ENCODE results near the gene TCN1. TPM values are rescaled to one million over a fixed set of nuclear protein-coding genes. Genes with fewer than 3 reads are reported as not detected.

The TCN1 gene
- total and polyA plus RNA-seq, 2 donors from 2014 or later, result 1.8 TPM; not detected in 1

DNA sequence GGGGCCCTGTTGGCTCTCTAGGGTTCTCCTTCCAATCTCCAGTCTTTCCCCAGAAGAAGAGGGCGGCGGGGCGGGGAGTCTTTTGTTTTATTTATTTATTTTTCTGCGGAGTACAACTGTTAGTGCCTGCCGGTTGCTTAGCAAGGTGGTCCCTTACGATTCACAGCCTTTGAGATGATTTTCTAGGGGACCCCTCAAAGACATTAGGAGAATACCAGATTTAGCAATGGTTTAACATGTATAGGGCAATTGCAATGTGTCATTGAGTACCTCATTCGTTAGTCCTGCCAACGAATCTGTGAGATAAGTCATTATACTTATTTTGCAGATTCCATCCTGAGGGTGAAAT is 55.4 kb downstream of the TCN1 start:
- H3K36me3 ChIP-seq (ENCODE audit: control insufficient read depth in 2 of 3, insufficient read depth in 3 of 3, low read length in 3 of 3), result peaks cover 0 to 10% (median 10%) of the 10 kb centered on the region in 3 donors
- DNase-seq, result no peak
- H3K9ac ChIP-seq (ENCODE audit: low read length in 3 of 3), result peak overlapping the region in 2 of 3 donors; percentile 12 to 95
- FAIRE-seq, result no peak
- TF ChIP-seq, protein P1, sequence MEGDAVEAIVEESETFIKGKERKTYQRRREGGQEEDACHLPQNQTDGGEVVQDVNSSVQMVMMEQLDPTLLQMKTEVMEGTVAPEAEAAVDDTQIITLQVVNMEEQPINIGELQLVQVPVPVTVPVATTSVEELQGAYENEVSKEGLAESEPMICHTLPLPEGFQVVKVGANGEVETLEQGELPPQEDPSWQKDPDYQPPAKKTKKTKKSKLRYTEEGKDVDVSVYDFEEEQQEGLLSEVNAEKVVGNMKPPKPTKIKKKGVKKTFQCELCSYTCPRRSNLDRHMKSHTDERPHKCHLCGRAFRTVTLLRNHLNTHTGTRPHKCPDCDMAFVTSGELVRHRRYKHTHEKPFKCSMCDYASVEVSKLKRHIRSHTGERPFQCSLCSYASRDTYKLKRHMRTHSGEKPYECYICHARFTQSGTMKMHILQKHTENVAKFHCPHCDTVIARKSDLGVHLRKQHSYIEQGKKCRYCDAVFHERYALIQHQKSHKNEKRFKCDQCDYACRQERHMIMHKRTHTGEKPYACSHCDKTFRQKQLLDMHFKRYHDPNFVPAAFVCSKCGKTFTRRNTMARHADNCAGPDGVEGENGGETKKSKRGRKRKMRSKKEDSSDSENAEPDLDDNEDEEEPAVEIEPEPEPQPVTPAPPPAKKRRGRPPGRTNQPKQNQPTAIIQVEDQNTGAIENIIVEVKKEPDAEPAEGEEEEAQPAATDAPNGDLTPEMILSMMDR (IDR thresholded peaks at IDR 0.05; ENCODE audit: borderline replicate concordance, extremely low read depth, insufficient read depth), result no peak
- H3K4me1 ChIP-seq (ENCODE audit: control insufficient read depth in 2 of 3, insufficient read depth in 2 of 3, low read depth in 1 of 3, low read length in 3 of 3), result peaks cover 0 to 9% (median 0%) of the 10 kb centered on the region in 3 donors
- no peaks in the 10 kb centered on the region for H3K9me3 ChIP-seq (ENCODE audit: control insufficient read depth in 2 of 3, insufficient read depth in 1 of 3, low read length in 3 of 3)
- intact Hi-C loops (cut with DNase I), result no loop called here
- peak overlapping the region; percentile 91 to 97 (median 94) for H3K4me3 ChIP-seq (ENCODE audit: low read length in 3 of 3)
- peak overlapping the region; percentile 61 to 79 for H3K27ac ChIP-seq (ENCODE audit: low read depth in 2 of 2, low read length in 2 of 2)
- H3K27me3 ChIP-seq (ENCODE audit: control insufficient read depth, insufficient read depth, low read length), result no peaks in the 10 kb centered on the region

DNA sequence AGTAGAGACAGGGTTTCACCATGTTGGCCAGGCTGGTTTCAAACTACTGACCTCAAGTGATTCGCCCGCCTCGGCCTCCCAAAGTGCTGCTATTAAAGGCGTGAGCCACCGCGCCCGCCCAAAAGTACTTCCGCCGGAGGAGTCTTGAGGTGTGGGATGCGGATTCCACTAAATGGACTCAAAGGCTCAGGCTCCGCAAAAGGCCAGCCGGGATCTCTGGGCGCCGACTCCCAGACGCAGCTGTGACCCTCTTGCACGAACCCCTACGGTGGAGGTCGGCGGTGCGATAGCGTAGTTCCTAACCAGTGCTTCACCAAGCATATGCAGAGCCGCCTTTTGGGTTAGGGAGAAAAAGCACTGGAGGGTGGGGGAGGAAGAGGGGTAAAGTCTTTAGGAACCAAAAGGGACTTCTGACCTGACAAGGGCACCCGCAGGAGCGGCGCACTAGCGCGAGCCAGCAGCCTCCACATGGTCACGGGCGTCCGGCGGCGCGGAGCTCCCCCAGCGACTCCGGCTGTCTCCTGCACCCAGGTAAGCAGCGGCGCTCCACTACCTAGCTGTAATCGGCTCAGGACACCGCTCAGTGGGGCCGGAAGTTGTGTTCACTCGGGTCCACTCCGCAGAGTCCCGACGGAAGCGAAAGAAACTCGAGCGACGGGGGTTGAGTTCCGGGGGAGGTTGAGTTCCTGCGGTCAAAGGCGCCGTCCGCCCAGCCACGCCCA is 55.9 kb downstream of the TCN1 start, which contains the start of gene MRPL16:
Gene MRPL16 (minus strand): TSS at position 590 of the 722 bp plus-strand sequence. CDS start 120 bp downstream, at position 470.
- Histone ChIP-seq H3K9ac (ENCODE audit: low read length in 3 of 3) (peak within 1 kb of the TSS; percentile 92 to 95 (median 93)), H3K27ac (ENCODE audit: low read depth in 2 of 2, low read length in 2 of 2) (peak within 1 kb of the TSS; percentile 61 to 79), H3K4me3 (ENCODE audit: low read length in 3 of 3) (peak within 1 kb of the TSS; percentile 91 to 97 (median 94)), H3K36me3 (ENCODE audit: control insufficient read depth in 2 of 3, insufficient read depth in 3 of 3, low read length in 3 of 3) (peaks cover 0 to 15% (median 12%) of the 10 kb centered on the region in 3 donors), H3K4me1 (ENCODE audit: control insufficient read depth in 2 of 3, insufficient read depth in 2 of 3, low read depth in 1 of 3, low read length in 3 of 3) (peaks cover 0 to 9% (median 0%) of the 10 kb centered on the region in 3 donors), H3K9me3 (ENCODE audit: control insufficient read depth in 2 of 3, insufficient read depth in 1 of 3, low read length in 3 of 3) (no peaks in the 10 kb centered on the region), H3K27me3 (ENCODE audit: control insufficient read depth, insufficient read depth, low read length) (no peaks in the 10 kb centered on the region)
- DNase-seq (peak; percentile 94 to 96 (median 96)), FAIRE-seq (no peak)
- intact Hi-C loops (cut with DNase I), result no loop called here
- TF ChIP-seq, protein P1 (IDR thresholded peaks at IDR 0.05; ENCODE audit: borderline replicate concordance, extremely low read depth, insufficient read depth), result peak; percentile 26

GRCh38 chr11:59807047-59807610 is 59.2 kb downstream of the TCN1 start:
- Histone ChIP-seq H3K4me1 (ENCODE audit: control insufficient read depth in 2 of 3, insufficient read depth in 2 of 3, low read depth in 1 of 3, low read length in 3 of 3) (peaks cover 0 to 9% (median 0%) of the 10 kb centered on the region in 3 donors), H3K9me3 (ENCODE audit: control insufficient read depth in 2 of 3, insufficient read depth in 1 of 3, low read length in 3 of 3) (no peaks in the 10 kb centered on the region), H3K27me3 (ENCODE audit: control insufficient read depth, insufficient read depth, low read length) (no peaks in the 10 kb centered on the region), H3K36me3 (ENCODE audit: control insufficient read depth in 2 of 3, insufficient read depth in 3 of 3, low read length in 3 of 3) (peaks cover 0 to 34% (median 15%) of the 10 kb centered on the region in 3 donors), H3K27ac (ENCODE audit: low read depth in 2 of 2, low read length in 2 of 2) (no peak overlapping the region), H3K4me3 (ENCODE audit: low read length in 3 of 3) (no peak overlapping the region), H3K9ac (ENCODE audit: low read length in 3 of 3) (no peak overlapping the region)
- TF ChIP-seq, protein P1 (IDR thresholded peaks at IDR 0.05; ENCODE audit: borderline replicate concordance, extremely low read depth, insufficient read depth), result no peak
- intact Hi-C loops (cut with DNase I), result no loop called here
- FAIRE-seq (no peak), DNase-seq (no peak)

Data from kidney (tissue), 14 donors.